HepG2 (cell line): ENCODE data around the gene METTL27. TPM values are rescaled to one million over a fixed set of nuclear protein-coding genes. Genes with fewer than 3 reads are reported as not detected.
A peak's percentile ranks its signal among the peaks of the same experiment; 100 is the strongest.

ENCODE experiments used
- ATAC-seq: fragments of 200-7000 bp; cut with Tn5 transposase; 3 replicates; pipeline ENCODE4 v1.9.1; 2020; ENCODE audit warnings: mild to moderate bottlenecking, moderate library complexity
- BruUV-seq: library from RNA; stranded (reverse); fragments of 400-500 nt; replicated peaks from 2 replicates; lab custom pipeline; 2021; lab: Mats Ljungman, UMichigan
- CTCF ChIA-PET: fragments of 300-600 bp; formaldehyde crosslinking; extraction: SDS; loops from one replicate; lab custom pipeline; 2021; ENCODE audit warnings: low total read pairs, inconsistent platforms, low intra/inter-chr PET ratio; lab: Yijun Ruan, JAX
- POLR2A ChIA-PET: fragments of 350-600 bp; sonication (Branson Sonifier 250); formaldehyde crosslinking; loops from one replicate; lab custom pipeline; 2020; ENCODE audit warnings: antibody characterized with exemption, inconsistent platforms; lab: Yijun Ruan, JAX
- DNase-seq: peaks from one replicate; pipeline ENCODE4 v3.0.0-alpha.2; 2015; ENCODE audit warnings: low spot score
- FAIRE-seq: peaks from 3 replicates; lab custom pipeline; 2011; peaks lifted over from hg19 to GRCh38; lab: Jason Lieb, UNC
- H2AFZ ChIP-seq: one replicate; pipeline ENCODE4 v1.6.1; 2011; ENCODE audit warnings: low read length, inconsistent platforms
- H3K27ac ChIP-seq: fragments of 300-600 bp; 3 replicates; pipeline ENCODE4 v1.8.0; 2011; ENCODE audit warnings: mixed run types, mild to moderate bottlenecking, mixed read lengths, low read length, inconsistent platforms; ENCODE audit not compliant: insufficient read depth; ENCODE audit errors: extremely low read length
- H3K27me3 ChIP-seq, 2 experiments: fragments of 200-600 bp in 1 of 2; 2 replicates in 1 of 2; 3 replicates in 1 of 2; pipeline versions ENCODE4 v1.6.0 to v1.8.0; 2011; ENCODE audit warnings: low read length in 2 of 2, mild to moderate bottlenecking in 2 of 2, moderate library complexity in 2 of 2, inconsistent platforms in 1 of 2; ENCODE audit not compliant: insufficient read depth in 2 of 2, control insufficient read depth in 1 of 2
- H3K36me3 ChIP-seq, 2 experiments: fragments of 200-600 bp in 1 of 2; replicated peaks in 1 of 2; 2 replicates in 1 of 2; 3 replicates in 1 of 2; pipeline versions ENCODE4 v1.5.1 to v1.8.0; 2011; ENCODE audit warnings: low read length in 2 of 2, inconsistent platforms in 1 of 2; ENCODE audit not compliant: insufficient read depth in 2 of 2, control insufficient read depth in 1 of 2
- H3K4me1 ChIP-seq: 2 replicates; pipeline ENCODE4 v1.5.1; 2012; ENCODE audit warnings: low read length, inconsistent platforms; ENCODE audit not compliant: insufficient read depth
- H3K4me2 ChIP-seq: 2 replicates; pipeline ENCODE4 v1.6.0; 2011; ENCODE audit warnings: low read depth, low read length, inconsistent platforms
- H3K4me3 ChIP-seq, 3 experiments: fragments of 200-600 bp in 1 of 3; sonication (generic), shearing (Covaris generic) in 1 of 3; replicated peaks in 1 of 3; 2 replicates each; pipeline ENCODE4 v1.5.1; 2011 to 2016; ENCODE audit warnings: low read length in 3 of 3, inconsistent platforms in 2 of 3, low read depth in 2 of 3, mild to moderate bottlenecking in 2 of 3, control low read depth in 1 of 3, mixed read lengths in 1 of 3; ENCODE audit not compliant: insufficient read depth in 1 of 3
- H3K79me2 ChIP-seq: one replicate; pipeline ENCODE4 v1.6.1; 2011; ENCODE audit warnings: low read length, inconsistent platforms; ENCODE audit not compliant: insufficient read depth
- H3K9ac ChIP-seq: 2 replicates; pipeline ENCODE4 v1.6.0; 2011; ENCODE audit warnings: mild to moderate bottlenecking, low read depth, low read length, inconsistent platforms; ENCODE audit not compliant: insufficient read depth
- H3K9me3 ChIP-seq: 2 replicates; pipeline ENCODE4 v1.5.1; 2012; ENCODE audit warnings: mild to moderate bottlenecking, low read length
- H4K20me1 ChIP-seq: 2 replicates; pipeline ENCODE4 v1.6.0; 2011; ENCODE audit warnings: inconsistent platforms, mild to moderate bottlenecking, low read length, moderate library complexity; ENCODE audit not compliant: insufficient read depth
- KDM6A ChIP-seq: IDR thresholded peaks from 2 replicates; pipeline ENCODE4 v1.6.1; 2016; ENCODE audit warnings: low read depth
- WGBS: methylation state at CpG from one replicate; pipeline ENCODE4 v1.1.6; 2017; ENCODE audit warnings: low lambda C conversion rate; 5-methylcytosine and 5-hydroxymethylcytosine counted together
- in situ Hi-C: cut with HindIII; loops from 2 replicates; pipeline ENCODE4 v1.10.0; 2017; ENCODE audit warnings: low pct_unique_long_range_greater_than_20kb; ENCODE audit not compliant: extremely low pct_ligation_motif_present
- intact Hi-C: fragments of 100-400 bp; cut with micrococcal nuclease; formaldehyde crosslinking; loops from one replicate; pipeline ENCODE4 v1.10.0; 2022; ENCODE audit not compliant: unreplicated experiment
- polyA plus RNA-seq, 8 experiments: library from polyadenylated mRNA; depleted of rRNA in 3 of 8; stranded (reverse) in 7 of 8; unstranded in 1 of 8; fragments of >200 nt; fragmentation: Illumina TruSeq in 4 of 8; extraction: Trizol in 4 of 8; gene quantifications; 2 replicates each; pipeline versions ENCODE4 v1.2.1 to v1.2.3, GENCODE V29; 2011 to 2016; ENCODE audit warnings: low read depth in 4 of 8, missing spikeins in 1 of 8, mixed read lengths in 1 of 8; ENCODE audit not compliant: insufficient read depth in 1 of 8
- total RNA-seq, 5 experiments: library from RNA; depleted of rRNA; stranded (reverse); fragments of >200 nt; fragmentation: Illumina TruSeq; extraction: Trizol; gene quantifications; 2 replicates each; pipeline ENCODE4 v1.2.3, GENCODE V29; 2016; ENCODE audit warnings: low read depth in 1 of 5
- TF ChIP-seq, protein P1 (sequence below): fragments of 450-650 bp; IDR thresholded peaks from 2 replicates; pipeline ENCODE4 v1.6.1; 2016
- TF ChIP-seq, protein P2 (sequence below): sonication (generic); formaldehyde crosslinking; IDR thresholded peaks from 2 replicates; pipeline ENCODE4 v1.4.0; 2020; ENCODE audit warnings: mild to moderate bottlenecking, missing genetic modification reagents

The METTL27 gene
- total and polyA plus RNA-seq, 2 of the 13 experiments (the other 11 are each of a cell fraction or from before 2014, with no cell fraction given), result 2.0 to 3.0 TPM

DNA sequence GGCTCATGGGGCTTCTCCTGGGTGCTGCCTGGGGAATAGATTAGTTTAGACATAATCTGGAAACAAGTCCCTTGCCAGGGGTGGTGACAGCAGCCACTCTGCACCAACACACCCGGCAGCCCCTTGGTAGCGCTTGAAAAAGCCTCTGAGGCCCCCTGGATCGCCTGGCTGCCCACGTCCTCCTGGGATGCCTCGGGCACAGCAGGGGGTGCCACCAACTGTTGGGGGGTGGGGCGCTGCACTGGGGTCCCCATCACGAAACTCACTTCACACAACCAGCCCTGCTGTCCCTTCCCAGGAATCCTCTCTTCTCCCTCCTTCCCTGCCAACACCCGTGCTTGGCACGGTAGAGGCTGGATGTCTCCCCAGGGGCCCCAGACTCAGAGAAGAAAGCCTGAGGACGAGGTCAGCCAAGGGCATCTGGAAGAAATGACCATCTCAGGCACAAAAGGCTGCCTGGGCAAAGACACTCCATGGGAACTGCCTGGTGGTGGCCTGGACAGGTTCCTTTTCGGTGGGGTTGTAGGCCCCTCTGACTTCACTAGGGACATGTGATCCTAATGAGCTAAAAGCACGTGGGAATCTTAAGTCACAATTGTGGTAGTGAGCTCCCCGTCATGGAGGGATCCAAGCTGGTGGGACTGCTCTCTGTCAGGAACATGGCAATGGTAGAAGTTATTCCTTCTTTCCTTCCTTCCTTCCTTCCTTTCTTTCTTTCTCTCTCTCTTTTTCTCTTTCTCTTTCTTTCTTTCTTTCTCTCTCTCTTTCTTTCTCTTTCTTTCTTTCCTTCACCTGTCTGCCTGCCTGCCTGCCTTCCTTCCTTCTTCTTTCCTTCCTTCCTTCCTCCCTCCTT is 30.0 kb upstream of the METTL27 start:
- ChIA-PET CTCF (no interaction called here), POLR2A (interaction anchor here (2.5 kb wide), 1 partner anchor 8 kb away, joined by 25 read pairs; no protein-coding TSS in a partner anchor)
- in situ Hi-C loops, result loop anchor here (5.0 kb wide), 1 partner anchor 150 kb away; no protein-coding TSS in a partner anchor
- H4K20me1 ChIP-seq, result no peaks in the 10 kb centered on the region
- DNase-seq (no peak), FAIRE-seq (no peak), ATAC-seq (no peak)
- H3K4me3 ChIP-seq, result peak overlapping the region in 1 of 3 experiments; percentile 63; a peak in 1 of 6 replicates
- H3K36me3 ChIP-seq, result no peaks in the 10 kb centered on the region
- TF ChIP-seq, protein P1, sequence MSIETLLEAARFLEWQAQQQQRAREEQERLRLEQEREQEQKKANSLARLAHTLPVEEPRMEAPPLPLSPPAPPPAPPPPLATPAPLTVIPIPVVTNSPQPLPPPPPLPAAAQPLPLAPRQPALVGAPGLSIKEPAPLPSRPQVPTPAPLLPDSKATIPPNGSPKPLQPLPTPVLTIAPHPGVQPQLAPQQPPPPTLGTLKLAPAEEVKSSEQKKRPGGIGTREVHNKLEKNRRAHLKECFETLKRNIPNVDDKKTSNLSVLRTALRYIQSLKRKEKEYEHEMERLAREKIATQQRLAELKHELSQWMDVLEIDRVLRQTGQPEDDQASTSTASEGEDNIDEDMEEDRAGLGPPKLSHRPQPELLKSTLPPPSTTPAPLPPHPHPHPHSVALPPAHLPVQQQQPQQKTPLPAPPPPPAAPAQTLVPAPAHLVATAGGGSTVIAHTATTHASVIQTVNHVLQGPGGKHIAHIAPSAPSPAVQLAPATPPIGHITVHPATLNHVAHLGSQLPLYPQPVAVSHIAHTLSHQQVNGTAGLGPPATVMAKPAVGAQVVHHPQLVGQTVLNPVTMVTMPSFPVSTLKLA, result 0 out of 2 replicates have a peak, but pooled peaks have one; percentile 32
- TF ChIP-seq KDM6A (CRISPR knock-in tag), result no peak
- TF ChIP-seq, protein P2, sequence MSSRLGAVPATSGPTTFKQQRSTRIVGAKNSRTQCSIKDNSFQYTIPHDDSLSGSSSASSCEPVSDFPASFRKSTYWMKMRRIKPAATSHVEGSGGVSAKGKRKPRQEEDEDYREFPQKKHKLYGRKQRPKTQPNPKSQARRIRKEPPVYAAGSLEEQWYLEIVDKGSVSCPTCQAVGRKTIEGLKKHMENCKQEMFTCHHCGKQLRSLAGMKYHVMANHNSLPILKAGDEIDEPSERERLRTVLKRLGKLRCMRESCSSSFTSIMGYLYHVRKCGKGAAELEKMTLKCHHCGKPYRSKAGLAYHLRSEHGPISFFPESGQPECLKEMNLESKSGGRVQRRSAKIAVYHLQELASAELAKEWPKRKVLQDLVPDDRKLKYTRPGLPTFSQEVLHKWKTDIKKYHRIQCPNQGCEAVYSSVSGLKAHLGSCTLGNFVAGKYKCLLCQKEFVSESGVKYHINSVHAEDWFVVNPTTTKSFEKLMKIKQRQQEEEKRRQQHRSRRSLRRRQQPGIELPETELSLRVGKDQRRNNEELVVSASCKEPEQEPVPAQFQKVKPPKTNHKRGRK (CRISPR knock-in tag), result peak; percentile 86; the same call in 1 of the 2 replicates
- no peak overlapping the region for H3K9ac ChIP-seq
- H3K27me3 ChIP-seq, result peaks cover 3% of the 10 kb centered on the region in 2 experiments; a peak in 2 of 5 replicates
- H3K79me2 ChIP-seq, result no peaks in the 10 kb centered on the region
- H3K27ac ChIP-seq, result no peak overlapping the region
- peak overlapping the region; percentile 68 for H3K4me2 ChIP-seq
- no TSS peak for BruUV-seq
- intact Hi-C loops, result no loop called here
- no peak overlapping the region for H2AFZ ChIP-seq
- H3K9me3 ChIP-seq, result no peaks in the 10 kb centered on the region
- 51% methylated on average over 10 of the region's 13 CpGs for WGBS
- peaks cover 49% of the 10 kb centered on the region for H3K4me1 ChIP-seq
